ENCODE results near the gene CCDC86. TPM values are rescaled to one million over a fixed set of nuclear protein-coding genes. Genes with fewer than 3 reads are reported as not detected.
A peak's percentile ranks its signal among the peaks of the same experiment; 100 is the strongest.

Gene CCDC86
- total and polyA plus RNA-seq, 2 of the 4 experiments (the other 2 are of a cell fraction), result 9.5 to 34.0 TPM

- POLR2A ChIA-PET (ENCODE audit: unreplicated experiment), result no interaction called here
- in situ Hi-C loops (cut with MboI; ENCODE audit: low sequenced_read_pairs), result no loop called here
- H3K4me3 ChIP-seq (ENCODE audit: insufficient read depth, low read depth, low read length), result no peak overlapping the region
Observed at GRCh38 chr11:60840470-60841430, 1.2 kb upstream of the CCDC86 start.

More at GRCh38 chr11:60840470-60841430, 1.2 kb upstream of the CCDC86 start:
- H2AK5ac ChIP-seq (ENCODE audit: low read depth, low read length), result peak overlapping the region; percentile 71
- dilution Hi-C loops (cut with HindIII; ENCODE audit: low sequenced_read_pairs, unreplicated experiment), result no loop called here
- H3K36me3 ChIP-seq (ENCODE audit: control insufficient read depth, insufficient read depth, low read length), result peaks cover 2% of the 10 kb centered on the region
- TF ChIP-seq RAD21 (IDR thresholded peaks at IDR 0.05; ENCODE audit: low read length), result no peak
- TF ChIP-seq SMC3 (IDR thresholded peaks at IDR 0.05; ENCODE audit: low read depth, low read length), result no peak
- TF ChIP-seq MAFK (IDR thresholded peaks at IDR 0.05; ENCODE audit: low read depth, low read length), result peak; percentile 79
- no peak for TF ChIP-seq CTCF (conservative IDR thresholded peaks at IDR 0.05; ENCODE audit: low read depth, low read length)
- peak; percentile 78 for TF ChIP-seq CEBPB (IDR thresholded peaks at IDR 0.05; ENCODE audit: low read depth, low read length)
- H3K14ac ChIP-seq (replicated peaks; ENCODE audit: low read depth, low read length), result peak overlapping the region; percentile 53; the same call in 1 of the 2 replicates
- no peak overlapping the region for H3K56ac ChIP-seq (ENCODE audit: extremely low read depth, insufficient read depth, low read length)
- peak overlapping the region; percentile 82 to 95 for H4K8ac ChIP-seq (ENCODE audit: low read depth in 2 of 2, low read length in 2 of 2)
- H2BK15ac ChIP-seq (ENCODE audit: low read depth, low read length), result peak overlapping the region; percentile 31; the same call in 1 of the 3 replicates
- peaks cover 8% of the 10 kb centered on the region for H3K9me1 ChIP-seq (ENCODE audit: insufficient read depth, low read length)
- H4K5ac ChIP-seq (ENCODE audit: low read depth, low read length), result peak overlapping the region; percentile 90
- no peaks in the 10 kb centered on the region for H3K9me3 ChIP-seq (ENCODE audit: control insufficient read depth, insufficient read depth, low read length)
- H3K79me1 ChIP-seq (ENCODE audit: low read depth in 1 of 2, low read length in 2 of 2), result peaks cover 15 to 43% of the 10 kb centered on the region in 2 experiments; a peak in 3 of 4 replicates
- H3K4ac ChIP-seq (ENCODE audit: low read depth, low read length), result peak overlapping the region; percentile 77
- H2BK20ac ChIP-seq (ENCODE audit: low read depth, low read length), result peak overlapping the region; percentile 28; the same call in 1 of the 2 replicates
- CTCF ChIA-PET, result interaction anchor here (0.6 to 1.9 kb wide), 4 partner anchors 9 to 59 kb away, joined by 3 to 9 read pairs (median 3); no protein-coding TSS in a partner anchor
- no peak overlapping the region for H3K23ac ChIP-seq (ENCODE audit: low read depth, low read length)
- H3K18ac ChIP-seq (ENCODE audit: low read depth, low read length), result peak overlapping the region; percentile 83
- H2AK9ac ChIP-seq (replicated peaks; ENCODE audit: low read depth, low read length, poor library complexity), result peak overlapping the region; percentile 42
- peak; percentile 33 for ATAC-seq (ENCODE audit: low read depth)
- DNase-seq, result peak; percentile 94
- H4K91ac ChIP-seq (ENCODE audit: insufficient read depth, low read depth, low read length), result peak overlapping the region; percentile 63
- peak overlapping the region; percentile 75 for H3K4me2 ChIP-seq (ENCODE audit: low read depth, low read length)
- peak overlapping the region; percentile 80 for H2BK120ac ChIP-seq (ENCODE audit: low read depth, low read length)
- H2BK5ac ChIP-seq (ENCODE audit: low read depth, low read length, poor library complexity, severe bottlenecking), result peak overlapping the region; percentile 68
- intact Hi-C loops (cut with micrococcal nuclease), result no loop called here
- whole genome bisulfite sequencing, 2 experiments (ENCODE audit: extremely low coverage in 2 of 2, insufficient read length in 1 of 2), result no CpG with 5 or more reads among the region's 14 CpGs
- no peak overlapping the region for H3K9ac ChIP-seq (ENCODE audit: low read depth, low read length)
- H3K4me1 ChIP-seq (ENCODE audit: control insufficient read depth, insufficient read depth, low read length), result peaks cover 25% of the 10 kb centered on the region
- H2AFZ ChIP-seq (replicated peaks; ENCODE audit: low read length, poor library complexity), result peak overlapping the region; percentile 70
- H3K27me3 ChIP-seq (ENCODE audit: control insufficient read depth, insufficient read depth, low read length), result peaks cover 10% of the 10 kb centered on the region
- BruUV-seq (replicated peaks), result no TSS peak
- H3K27ac ChIP-seq (ENCODE audit: insufficient read depth, low read length), result peak overlapping the region; percentile 64
- 0 out of 2 replicates have a peak, but pooled peaks cover 12% of the 10 kb centered on the region for H4K20me1 ChIP-seq (ENCODE audit: insufficient read depth, low read length)

All from IMR-90 (cell line).